ENCODE measurements around the gene MORF4L1.

DNA sequence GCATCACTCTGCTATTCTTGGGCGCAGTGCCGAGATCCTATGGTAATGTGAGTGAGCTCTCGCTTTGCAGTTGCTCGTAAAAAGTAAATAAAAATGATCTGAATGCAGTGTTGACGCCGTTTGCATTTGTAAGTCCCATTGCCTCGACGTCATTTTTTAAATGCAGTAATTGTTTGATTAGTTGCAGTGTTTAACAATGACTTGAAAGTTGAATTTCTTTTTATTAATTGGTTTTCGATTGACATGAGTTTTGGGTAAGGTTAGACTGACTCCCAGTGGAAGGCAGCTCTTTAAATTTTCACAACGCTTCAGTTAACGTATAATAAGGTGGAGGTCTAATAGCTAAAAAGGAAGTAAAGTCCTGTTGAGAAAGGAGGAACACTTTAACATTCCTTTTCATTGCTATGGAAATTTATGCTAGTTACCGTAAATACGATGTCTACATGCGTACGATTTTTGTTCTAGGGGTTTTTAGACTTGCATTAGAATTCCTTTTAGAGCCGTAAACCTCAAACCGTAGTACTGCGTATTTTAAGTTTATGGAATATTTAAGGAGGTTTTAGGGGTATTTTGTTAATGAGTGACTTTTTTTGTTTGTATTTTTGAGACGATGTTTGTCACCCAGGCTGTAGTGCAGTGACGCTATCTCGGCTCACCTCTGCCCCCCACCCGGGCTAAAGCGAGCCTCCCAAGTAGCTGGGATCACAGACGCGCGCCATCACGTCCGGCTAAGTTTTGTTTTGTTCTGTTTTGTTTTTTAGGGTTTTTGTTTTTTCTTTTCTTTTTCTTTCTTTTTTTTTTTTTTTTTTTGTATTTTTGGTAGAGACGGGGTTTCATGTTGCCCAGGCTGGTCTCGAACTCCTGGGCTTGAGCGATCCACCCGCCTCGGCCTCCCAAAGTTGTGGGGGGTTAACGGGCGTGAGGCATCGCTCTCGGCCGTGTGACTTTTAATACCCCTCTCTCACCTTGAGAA lies 1.4 kb downstream of the MORF4L1 start:
- TF ChIP-seq, protein P1, sequence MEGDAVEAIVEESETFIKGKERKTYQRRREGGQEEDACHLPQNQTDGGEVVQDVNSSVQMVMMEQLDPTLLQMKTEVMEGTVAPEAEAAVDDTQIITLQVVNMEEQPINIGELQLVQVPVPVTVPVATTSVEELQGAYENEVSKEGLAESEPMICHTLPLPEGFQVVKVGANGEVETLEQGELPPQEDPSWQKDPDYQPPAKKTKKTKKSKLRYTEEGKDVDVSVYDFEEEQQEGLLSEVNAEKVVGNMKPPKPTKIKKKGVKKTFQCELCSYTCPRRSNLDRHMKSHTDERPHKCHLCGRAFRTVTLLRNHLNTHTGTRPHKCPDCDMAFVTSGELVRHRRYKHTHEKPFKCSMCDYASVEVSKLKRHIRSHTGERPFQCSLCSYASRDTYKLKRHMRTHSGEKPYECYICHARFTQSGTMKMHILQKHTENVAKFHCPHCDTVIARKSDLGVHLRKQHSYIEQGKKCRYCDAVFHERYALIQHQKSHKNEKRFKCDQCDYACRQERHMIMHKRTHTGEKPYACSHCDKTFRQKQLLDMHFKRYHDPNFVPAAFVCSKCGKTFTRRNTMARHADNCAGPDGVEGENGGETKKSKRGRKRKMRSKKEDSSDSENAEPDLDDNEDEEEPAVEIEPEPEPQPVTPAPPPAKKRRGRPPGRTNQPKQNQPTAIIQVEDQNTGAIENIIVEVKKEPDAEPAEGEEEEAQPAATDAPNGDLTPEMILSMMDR (IDR thresholded peaks at IDR 0.05 in 4 of 5, conservative IDR thresholded peaks at IDR 0.05 in 1 of 5), result no peak
- TF ChIP-seq POLR2A (IDR thresholded peaks at IDR 0.05), result no peak

All from gastrocnemius medialis (tissue), 4 donors.